ENCODE results near the gene SATB1.

DNA sequence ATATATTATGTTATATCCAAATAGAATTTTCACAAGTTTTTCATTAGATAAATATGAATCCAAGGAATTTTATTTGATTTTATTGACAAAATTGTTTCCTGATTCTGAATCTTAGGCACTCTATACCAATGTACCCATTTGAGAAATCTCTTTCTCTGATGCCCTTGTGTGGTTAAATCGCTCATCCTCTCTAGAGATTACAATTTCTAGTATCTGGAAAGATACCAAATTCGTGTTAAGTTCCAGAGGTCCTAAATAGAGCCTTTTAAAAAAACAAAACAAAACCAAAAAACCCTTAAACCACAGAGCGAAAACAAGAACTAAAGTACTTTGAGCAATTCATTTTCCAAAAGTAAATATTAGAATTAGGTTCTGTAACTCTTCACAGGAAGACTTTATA lies 20.0 kb downstream of the SATB1 start:
- TF ChIP-seq ZNF274 (IDR thresholded peaks at IDR 0.05; ENCODE audit: low read depth, low read length) = no peak
- TF ChIP-seq YY1 (IDR thresholded peaks at IDR 0.05; ENCODE audit: insufficient read depth, insufficient read length) = no peak
- no peak for TF ChIP-seq SUZ12 (IDR thresholded peaks at IDR 0.05; ENCODE audit: extremely low read depth, insufficient read depth, insufficient read length)

Measured in NT2/D1 (cell line).